GM12878 (cell line): ENCODE measurements around the gene AMOTL1. TPM values are rescaled to one million over a fixed set of nuclear protein-coding genes. Genes with fewer than 3 reads are reported as not detected.
"Not testable (repeated sequence)": the region's sequence is repeated elsewhere in the genome, so short reads cannot be mapped to it uniquely, and the experiment has no call there.

Experiments used
- ATAC-seq: fragments of 200-7000 bp; cut with Tn5 transposase; 3 replicates; pipeline ENCODE4 v1.9.1; 2020; ENCODE audit warnings: mild to moderate bottlenecking, moderate library complexity
- BruUV-seq: library from RNA; stranded (reverse); fragments of 400-500 nt; replicated peaks from 2 replicates; lab custom pipeline; 2021; lab: Mats Ljungman, UMichigan
- CTCF ChIA-PET: fragments of 300-600 bp; sonication (Branson Sonifier 250); formaldehyde crosslinking; extraction: SDS; loops from one replicate; lab custom pipeline; 2021; ENCODE audit warnings: inconsistent platforms; lab: Yijun Ruan, JAX
- POLR2A ChIA-PET: fragments of 350-600 bp; formaldehyde crosslinking; extraction: SDS; loops from one replicate; lab custom pipeline; 2021; ENCODE audit warnings: inconsistent platforms; lab: Charles Lee
- RAD21 ChIA-PET: fragments of 300-600 bp; sonication (Branson Sonifier 250); formaldehyde crosslinking; loops from one replicate; lab custom pipeline; 2023; ENCODE audit warnings: antibody characterized with exemption; ENCODE audit not compliant: unreplicated experiment; lab: Charles Lee
- SMC1A ChIA-PET: fragments of 300-600 bp; sonication (Branson Sonifier 250); formaldehyde crosslinking; loops from one replicate; lab custom pipeline; 2023; ENCODE audit not compliant: unreplicated experiment, uncharacterized antibody; lab: Charles Lee
- DNase-seq: peaks from one replicate; pipeline ENCODE4 v3.0.0-alpha.2; 2011; ENCODE audit warnings: low read depth, low spot score
- FAIRE-seq: peaks from 3 replicates; lab custom pipeline; 2011; peaks lifted over from hg19 to GRCh38; lab: Jason Lieb, UNC
- H2AFZ ChIP-seq: 2 replicates; pipeline ENCODE4 v1.6.0; 2011; ENCODE audit warnings: low read depth, low read length, control low read depth; ENCODE audit not compliant: control insufficient read depth
- H3K27ac ChIP-seq: 2 replicates; pipeline ENCODE4 v1.5.1; 2011; ENCODE audit warnings: control low read depth; ENCODE audit not compliant: control insufficient read depth, insufficient read depth
- H3K27me3 ChIP-seq, 2 experiments: replicated peaks in 1 of 2; 2 replicates each; pipeline versions ENCODE4 v1.6.0 to v1.6.1; 2011; ENCODE audit warnings: low read length in 1 of 2; ENCODE audit not compliant: control insufficient read depth in 2 of 2, insufficient read depth in 2 of 2
- H3K36me3 ChIP-seq, 2 experiments: 2 replicates each; pipeline ENCODE4 v1.5.1; 2011; ENCODE audit warnings: low read length in 1 of 2; ENCODE audit not compliant: control insufficient read depth in 2 of 2, insufficient read depth in 2 of 2
- H3K4me1 ChIP-seq: 2 replicates; pipeline ENCODE4 v1.6.1; 2011; ENCODE audit warnings: mild to moderate bottlenecking, low read length, moderate library complexity, mixed read lengths; ENCODE audit not compliant: control insufficient read depth, insufficient read depth
- H3K4me2 ChIP-seq: 2 replicates; pipeline ENCODE4 v1.6.0; 2011; ENCODE audit warnings: control low read depth; ENCODE audit not compliant: control insufficient read depth, insufficient read depth
- H3K4me3 ChIP-seq: fragments of 200-600 bp; sonication (generic); 2 replicates; pipeline ENCODE4 v1.5.1; 2016
- H3K79me2 ChIP-seq: 2 replicates; pipeline ENCODE4 v1.6.0; 2011; ENCODE audit warnings: low read length; ENCODE audit not compliant: control insufficient read depth, insufficient read depth
- H3K9ac ChIP-seq: 2 replicates; pipeline ENCODE4 v1.8.0; 2011; ENCODE audit warnings: low read length, control low read depth, mixed read lengths; ENCODE audit not compliant: control insufficient read depth, insufficient read depth
- H3K9me3 ChIP-seq: replicated peaks from 3 replicates; pipeline ENCODE4 v1.5.1; 2011; ENCODE audit warnings: mild to moderate bottlenecking, low read length; ENCODE audit not compliant: control insufficient read depth, insufficient read depth
- H4K20me1 ChIP-seq: 2 replicates; pipeline ENCODE4 v1.6.0; 2011; ENCODE audit not compliant: control insufficient read depth, insufficient read depth
- CHD4 ChIP-seq: fragments of 200-600 bp; sonication (generic); IDR thresholded peaks from 2 replicates; pipeline ENCODE4 v1.6.1; 2016; ENCODE audit warnings: mild to moderate bottlenecking
- ESRRA ChIP-seq: IDR thresholded peaks from 2 replicates; pipeline ENCODE4 v1.6.1; 2012; ENCODE audit warnings: mild to moderate bottlenecking, low read length, improper control_type of control experiment
- HSF1 ChIP-seq: fragments of 150-350 bp; IDR thresholded peaks from 2 replicates; pipeline ENCODE4 v1.6.1; 2014; ENCODE audit warnings: mild to moderate bottlenecking, low read depth, low read length
- NBN ChIP-seq: fragments of 450-650 bp; IDR thresholded peaks from 2 replicates; pipeline ENCODE4 v1.6.1; 2016
- WGBS: methylation state at CpG from one replicate; pipeline ENCODE4 v1.1.6; 2016; ENCODE audit warnings: low lambda C conversion rate; ENCODE audit not compliant: insufficient replicate concordance, insufficient coverage; ENCODE audit errors: missing lambda C conversion rate; 5-methylcytosine and 5-hydroxymethylcytosine counted together
- in situ Hi-C: fragments of 300-500 bp; cut with MboI; formaldehyde crosslinking; loops from 9 replicates; pipeline ENCODE4 v1.14.3; 2018; ENCODE audit warnings: mixed read lengths
- intact Hi-C: fragments of 100-400 bp; cut with micrococcal nuclease; formaldehyde crosslinking; loops from one replicate; pipeline ENCODE4 v1.14.2; 2022; ENCODE audit not compliant: unreplicated experiment
- polyA plus RNA-seq, 11 experiments: library from polyadenylated mRNA; depleted of rRNA in 4 of 11; unstranded in 6 of 11; stranded (reverse) in 5 of 11; fragments of >200 nt; fragmentation: Nextera tagmentation in 4 of 11; fragmentation: Illumina TruSeq in 1 of 11; extraction: Ambion mirVana in 4 of 11; extraction: Trizol in 1 of 11; gene quantifications; 1 replicate in 1 of 11; 2 replicates in 10 of 11; pipeline versions ENCODE4 v1.2.1 to v1.2.3, GENCODE V29; 2011 to 2016; ENCODE audit warnings: inconsistent platforms in 2 of 11, missing spikeins in 2 of 11, low read depth in 1 of 11
- total RNA-seq, 4 experiments: library from RNA; depleted of rRNA in 3 of 4; stranded (reverse); fragments of >200 nt in 3 of 4; fragmentation: Illumina TruSeq in 1 of 4; extraction: Trizol in 1 of 4; gene quantifications; 2 replicates each; pipeline versions ENCODE4 v1.2.1 to v1.2.3, GENCODE V29; 2013 to 2021
- TF ChIP-seq, protein P1 (sequence below): fragments of 450-650 bp; IDR thresholded peaks from 2 replicates; pipeline ENCODE4 v1.6.1; 2016; ENCODE audit warnings: mild to moderate bottlenecking, moderate library complexity, borderline replicate concordance

AMOTL1 gene
- total and polyA plus RNA-seq, 10 of the 15 experiments (the other 5 are each of a cell fraction or from before 2014, with no cell fraction given) = under 0.01 to 0.41 (median 0.01) TPM; not detected in 7

GRCh38 chr11:94912806-94913205 is 144.7 kb downstream of the AMOTL1 start (continued):
- TF ChIP-seq HSF1 = no peak
- no peak for TF ChIP-seq NBN
- TF ChIP-seq, protein P1, sequence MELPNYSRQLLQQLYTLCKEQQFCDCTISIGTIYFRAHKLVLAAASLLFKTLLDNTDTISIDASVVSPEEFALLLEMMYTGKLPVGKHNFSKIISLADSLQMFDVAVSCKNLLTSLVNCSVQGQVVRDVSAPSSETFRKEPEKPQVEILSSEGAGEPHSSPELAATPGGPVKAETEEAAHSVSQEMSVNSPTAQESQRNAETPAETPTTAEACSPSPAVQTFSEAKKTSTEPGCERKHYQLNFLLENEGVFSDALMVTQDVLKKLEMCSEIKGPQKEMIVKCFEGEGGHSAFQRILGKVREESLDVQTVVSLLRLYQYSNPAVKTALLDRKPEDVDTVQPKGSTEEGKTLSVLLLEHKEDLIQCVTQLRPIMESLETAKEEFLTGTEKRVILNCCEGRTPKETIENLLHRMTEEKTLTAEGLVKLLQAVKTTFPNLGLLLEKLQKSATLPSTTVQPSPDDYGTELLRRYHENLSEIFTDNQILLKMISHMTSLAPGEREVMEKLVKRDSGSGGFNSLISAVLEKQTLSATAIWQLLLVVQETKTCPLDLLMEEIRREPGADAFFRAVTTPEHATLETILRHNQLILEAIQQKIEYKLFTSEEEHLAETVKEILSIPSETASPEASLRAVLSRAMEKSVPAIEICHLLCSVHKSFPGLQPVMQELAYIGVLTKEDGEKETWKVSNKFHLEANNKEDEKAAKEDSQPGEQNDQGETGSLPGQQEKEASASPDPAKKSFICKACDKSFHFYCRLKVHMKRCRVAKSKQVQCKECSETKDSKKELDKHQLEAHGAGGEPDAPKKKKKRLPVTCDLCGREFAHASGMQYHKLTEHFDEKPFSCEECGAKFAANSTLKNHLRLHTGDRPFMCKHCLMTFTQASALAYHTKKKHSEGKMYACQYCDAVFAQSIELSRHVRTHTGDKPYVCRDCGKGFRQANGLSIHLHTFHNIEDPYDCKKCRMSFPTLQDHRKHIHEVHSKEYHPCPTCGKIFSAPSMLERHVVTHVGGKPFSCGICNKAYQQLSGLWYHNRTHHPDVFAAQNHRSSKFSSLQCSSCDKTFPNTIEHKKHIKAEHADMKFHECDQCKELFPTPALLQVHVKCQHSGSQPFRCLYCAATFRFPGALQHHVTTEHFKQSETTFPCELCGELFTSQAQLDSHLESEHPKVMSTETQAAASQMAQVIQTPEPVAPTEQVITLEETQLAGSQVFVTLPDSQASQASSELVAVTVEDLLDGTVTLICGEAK = no peak
- TF ChIP-seq CHD4 = no peak
- TF ChIP-seq ESRRA = no peak

DNA sequence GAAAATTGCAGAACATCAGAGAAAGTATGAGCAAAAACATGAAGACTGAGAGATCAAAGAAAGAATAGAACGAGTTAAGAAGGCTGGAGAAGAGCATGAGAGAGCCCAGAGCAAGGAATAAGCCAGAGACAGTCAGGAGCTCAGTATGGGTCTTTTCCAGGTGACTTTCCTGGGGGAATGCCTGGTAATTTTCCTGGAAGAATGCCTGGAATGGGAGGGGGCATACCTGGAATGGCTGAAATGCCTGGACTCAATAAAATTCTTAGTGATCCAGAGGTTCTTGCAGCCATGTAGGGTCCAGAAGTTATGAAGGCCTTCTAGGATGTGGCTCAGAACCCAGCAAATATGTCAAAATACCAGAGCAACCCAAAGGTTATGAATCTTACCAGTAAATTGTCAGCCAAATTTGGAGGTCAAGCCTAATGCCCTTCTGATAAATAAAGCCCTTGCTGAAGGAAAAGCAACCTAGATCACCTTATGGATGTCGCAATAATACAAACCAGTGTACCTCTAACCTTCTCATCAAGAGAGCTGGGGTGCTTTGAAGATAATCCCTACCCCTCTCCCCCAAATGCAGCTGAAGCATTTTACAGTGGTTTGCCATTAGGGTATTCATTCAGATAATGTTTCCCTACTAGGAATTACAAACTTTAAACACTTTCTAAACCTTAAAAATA is 145.7 kb downstream of the AMOTL1 start:
- in situ Hi-C loops, POLR2A ChIA-PET, H3K79me2 ChIP-seq, RAD21 ChIA-PET, H3K4me3 ChIP-seq, H4K20me1 ChIP-seq, H3K9ac ChIP-seq, BruUV-seq, intact Hi-C loops, H3K27me3 ChIP-seq, H3K9me3 ChIP-seq, ATAC-seq, H3K4me1 ChIP-seq, CTCF ChIA-PET, DNase-seq, FAIRE-seq, H3K27ac ChIP-seq, H3K4me2 ChIP-seq, H3K36me3 ChIP-seq, H2AFZ ChIP-seq: not testable (repeated sequence)
- 44% methylated on average over 2 of the region's 2 CpGs for WGBS
- SMC1A ChIA-PET = interaction anchor here (0.9 kb wide), 1 partner anchor 160 kb away, joined by 3 read pairs; no protein-coding TSS in a partner anchor
